Erythroblast (primary cell): Measurements from ENCODE around the gene MORN2.

Source experiments
- GATA1 ChIP-seq: IDR thresholded peaks from 2 replicates; pipeline ENCODE4 v1.6.1; 2011; ENCODE audit warnings: low read depth, mild to moderate bottlenecking, control low read depth, low read length, moderate library complexity
- POLR2A ChIP-seq: IDR thresholded peaks from 2 replicates; pipeline ENCODE4 v1.6.1; 2011; ENCODE audit warnings: mild to moderate bottlenecking, low read length

- TF ChIP-seq POLR2A (no peak), GATA1 (no peak)
Measured at GRCh38 chr2:38912619-38913018, 36.8 kb downstream of the MORN2 start.
